Mucosa of descending colon (tissue), 3 donors: ENCODE measurements around the gene DNAJB2. TPM values are rescaled to one million over a fixed set of nuclear protein-coding genes. Genes with fewer than 3 reads are reported as not detected.

ENCODE experiments used
- ATAC-seq: fragments of 200-7000 bp; cut with Tn5 transposase; one replicate; pipeline ENCODE4 v1.9.1; 2020; ENCODE audit warnings: mild to moderate bottlenecking, moderate library complexity
- DNase-seq, 3 donors: peaks; one replicate each; pipeline ENCODE4 v3.0.0-alpha.2; 2020
- H3K36me3 ChIP-seq: fragments of 200-600 bp; one replicate; pipeline ENCODE4 v1.8.0; 2021; ENCODE audit warnings: low read depth, mild to moderate bottlenecking
- H3K4me1 ChIP-seq: fragments of 200-600 bp; one replicate; pipeline ENCODE4 v1.8.0; 2021; ENCODE audit warnings: low read depth, mild to moderate bottlenecking
- H3K4me3 ChIP-seq: fragments of 200-600 bp; one replicate; pipeline ENCODE4 v1.8.0; 2021; ENCODE audit warnings: mild to moderate bottlenecking
- H3K9me3 ChIP-seq: fragments of 200-600 bp; one replicate; pipeline ENCODE4 v1.8.0; 2021; ENCODE audit warnings: mild to moderate bottlenecking
- CTCF ChIP-seq: fragments of 200-600 bp; IDR thresholded peaks from one replicate; pipeline ENCODE4 v1.8.0; 2022; ENCODE audit warnings: antibody characterized with exemption, mild to moderate bottlenecking
- intact Hi-C, 2 donors: fragments of 100-400 bp; cut with DNase I in 1 of 2; cut with micrococcal nuclease in 1 of 2; formaldehyde crosslinking; loops; one replicate each; pipeline versions ENCODE4 v1.11.0 to v1.11.1; 2022; cut with DNase I, micrococcal nuclease
- total RNA-seq, 3 donors: library from RNA; stranded (reverse); fragmentation: NEBNext Ultra II Directional in 2 of 3; extraction: Animal tissue kit (Norgen Biotek cat#: 25700) in 2 of 3; gene quantifications; one replicate each; pipeline versions ENCODE4 v1.2.1 to v1.2.4, GENCODE V29; 2021 to 2023
- donor health status: DM: no; HTN: no; CAD: no; lungs with moderate emphysema.
- donor health status: DM: no; HTN: no; CAD: no.
- donor health status: DM: no; HTN: yes; CAD: no.

The DNAJB2 gene
- total RNA-seq, 3 donors from 2014 or later: 61.0 to 71.0 (median 68.7) TPM

GRCh38 chr2:219249203-219249980 lies 29.8 kb upstream of the DNAJB2 start:
- intact Hi-C loops: no loop called here

GRCh38 chr2:219250049-219250781 lies 29.0 kb upstream of the DNAJB2 start:
- Histone ChIP-seq H3K4me3 (no peak overlapping the region), H3K4me1 (peaks cover 63% of the 10 kb centered on the region), H3K36me3 (no peaks in the 10 kb centered on the region), H3K9me3 (no peaks in the 10 kb centered on the region)
- intact Hi-C loops: no loop called here
- TF ChIP-seq CTCF: no peak
- peak in 2 of 3 donors; percentile 41 to 61 for DNase-seq
- no peak for ATAC-seq

More at GRCh38 chr2:219249203-219249980, 29.8 kb upstream of the DNAJB2 start:
- ATAC-seq (peak; percentile 70), DNase-seq (peak; percentile 90 to 96 (median 90))
- Histone ChIP-seq H3K36me3 (no peaks in the 10 kb centered on the region), H3K9me3 (no peaks in the 10 kb centered on the region), H3K4me3 (no peak overlapping the region), H3K4me1 (peaks cover 64% of the 10 kb centered on the region)
- no peak for TF ChIP-seq CTCF

GRCh38 chr2:219251656-219252055 lies 27.5 kb upstream of the DNAJB2 start:
- Histone ChIP-seq H3K4me3 (no peak overlapping the region), H3K36me3 (no peaks in the 10 kb centered on the region), H3K9me3 (no peaks in the 10 kb centered on the region), H3K4me1 (peaks cover 59% of the 10 kb centered on the region)
- DNase-seq: no peak
- ATAC-seq: no peak
- no peak for TF ChIP-seq CTCF
- intact Hi-C loops: no loop called here

GRCh38 chr2:219252084-219252483 lies 27.1 kb upstream of the DNAJB2 start:
- no peak for TF ChIP-seq CTCF
- H3K4me1 ChIP-seq: peaks cover 56% of the 10 kb centered on the region
- H3K9me3 ChIP-seq: no peaks in the 10 kb centered on the region
- intact Hi-C loops: no loop called here
- ATAC-seq (no peak), DNase-seq (no peak)
- no peaks in the 10 kb centered on the region for H3K36me3 ChIP-seq
- H3K4me3 ChIP-seq: no peak overlapping the region

GRCh38 chr2:219252570-219252899 lies 26.6 kb upstream of the DNAJB2 start:
- no peak for TF ChIP-seq CTCF
- Histone ChIP-seq H3K4me1 (peaks cover 52% of the 10 kb centered on the region), H3K36me3 (no peaks in the 10 kb centered on the region), H3K4me3 (peak overlapping the region; percentile 44), H3K9me3 (no peaks in the 10 kb centered on the region)
- intact Hi-C loops: no loop called here
- ATAC-seq: no peak
- DNase-seq: peak in 1 of 3 donors; percentile 65
